H1 (cell line): ENCODE results near the gene C1QA. TPM values are rescaled to one million over a fixed set of nuclear protein-coding genes. Genes with fewer than 3 reads are reported as not detected.

Experiments
- CTCF ChIA-PET: fragments of 300-600 bp; sonication (Branson Sonifier 250); formaldehyde crosslinking; loops from one replicate; lab custom pipeline; 2021; ENCODE audit not compliant: partially characterized antibody; lab: Charles Lee
- POLR2A ChIA-PET: fragments of 300-600 bp; sonication (Branson Sonifier 250); formaldehyde crosslinking; loops from one replicate; lab custom pipeline; 2021; ENCODE audit warnings: inconsistent platforms; ENCODE audit not compliant: partially characterized antibody; lab: Charles Lee
- DNase-seq, 2 experiments: peaks; one replicate each; pipeline versions ENCODE4 v3.0.0 to v3.0.0-alpha.2; 2010 to 2022; ENCODE audit warnings: low spot score in 2 of 2, low read depth in 1 of 2, mixed read lengths in 1 of 2
- FAIRE-seq: peaks from 2 replicates; lab custom pipeline; 2011; peaks lifted over from hg19 to GRCh38; lab: Jason Lieb, UNC
- H2AFZ ChIP-seq: 2 replicates; pipeline ENCODE4 v1.8.1; 2012; ENCODE audit warnings: low read length, inconsistent platforms
- H2AK5ac ChIP-seq: 2 replicates; pipeline ENCODE4 v1.6.1; 2013; ENCODE audit warnings: low read depth, low read length
- H2BK120ac ChIP-seq: replicated peaks from 2 replicates; pipeline ENCODE3; 2013; ENCODE audit warnings: low read depth, low read length, inconsistent platforms
- H2BK12ac ChIP-seq: 2 replicates; pipeline ENCODE4 v1.6.1; 2013; ENCODE audit warnings: low read depth, low read length
- H2BK15ac ChIP-seq: 2 replicates; pipeline ENCODE4 v1.6.1; 2013; ENCODE audit warnings: low read length
- H2BK20ac ChIP-seq: 2 replicates; pipeline ENCODE4 v1.6.1; 2013; ENCODE audit warnings: low read length
- H2BK5ac ChIP-seq: 2 replicates; pipeline ENCODE4 v1.6.1; 2013; ENCODE audit warnings: low read depth, low read length
- H3K14ac ChIP-seq: 2 replicates; pipeline ENCODE4 v1.6.1; 2013; ENCODE audit warnings: inconsistent platforms; ENCODE audit not compliant: insufficient read length
- H3K18ac ChIP-seq: 2 replicates; pipeline ENCODE4 v1.6.1; 2013; ENCODE audit warnings: low read length; ENCODE audit errors: extremely low read depth
- H3K23ac ChIP-seq: 2 replicates; pipeline ENCODE4 v1.6.1; 2013; ENCODE audit warnings: inconsistent platforms; ENCODE audit not compliant: insufficient read length
- H3K23me2 ChIP-seq: 2 replicates; pipeline ENCODE4 v1.6.1; 2013; ENCODE audit warnings: low read depth, low read length
- H3K27ac ChIP-seq: 2 replicates; pipeline ENCODE4 v1.6.1; 2011; ENCODE audit warnings: low read depth, low read length, inconsistent platforms
- H3K27me3 ChIP-seq, 4 experiments: replicated peaks in 1 of 4; 1 replicate in 1 of 4; 2 replicates in 3 of 4; pipeline versions ENCODE4 v1.6.1 to v1.8.1; 2011 to 2013; ENCODE audit warnings: low read length in 3 of 4, mild to moderate bottlenecking in 3 of 4, inconsistent platforms in 2 of 4, mixed read lengths in 2 of 4, moderate library complexity in 1 of 4; ENCODE audit not compliant: control insufficient read depth in 3 of 4, insufficient read depth in 3 of 4; ENCODE audit errors: extremely low read depth in 1 of 4
- H3K36me3 ChIP-seq, 4 experiments: 2 replicates each; pipeline versions ENCODE4 v1.6.1 to v1.8.1; 2011 to 2013; ENCODE audit warnings: mild to moderate bottlenecking in 4 of 4, low read length in 3 of 4, moderate library complexity in 2 of 4, control low read depth in 1 of 4, inconsistent platforms in 1 of 4; ENCODE audit not compliant: insufficient read depth in 4 of 4, control insufficient read depth in 2 of 4
- H3K4ac ChIP-seq: replicated peaks from 2 replicates; pipeline ENCODE3; 2013; ENCODE audit warnings: low read length, low read depth, mixed read lengths, inconsistent platforms; ENCODE audit not compliant: insufficient read length
- H3K4me1 ChIP-seq, 4 experiments: replicated peaks in 1 of 4; 1 replicate in 1 of 4; 2 replicates in 3 of 4; pipeline versions ENCODE4 v1.6.1 to v1.8.1; 2011 to 2013; ENCODE audit warnings: low read length in 3 of 4, inconsistent platforms in 2 of 4, mixed read lengths in 1 of 4; ENCODE audit not compliant: insufficient read depth in 4 of 4, control insufficient read depth in 3 of 4
- H3K4me2 ChIP-seq, 2 experiments: 2 replicates each; pipeline versions ENCODE4 v1.6.1 to v1.8.1; 2011 to 2013; ENCODE audit warnings: low read depth in 2 of 2, low read length in 2 of 2, control low read depth in 1 of 2, inconsistent platforms in 1 of 2, mild to moderate bottlenecking in 1 of 2; ENCODE audit not compliant: insufficient read depth in 1 of 2
- H3K4me3 ChIP-seq, 4 experiments: fragments of 200-600, 300-600 bp in 1 of 4; sonication (generic), shearing (Covaris generic), sonication (Bioruptor Twin) in 1 of 4; 2 replicates each; pipeline versions ENCODE4 v1.5.1 to v1.8.1; 2011 to 2016; ENCODE audit warnings: low read length in 4 of 4, low read depth in 3 of 4, control low read depth in 2 of 4, inconsistent platforms in 2 of 4, mild to moderate bottlenecking in 2 of 4, mixed read lengths in 1 of 4, moderate library complexity in 1 of 4; ENCODE audit not compliant: insufficient read depth in 2 of 4; ENCODE audit errors: extremely low read depth in 1 of 4
- H3K56ac ChIP-seq: replicated peaks from 2 replicates; pipeline ENCODE3; 2013; ENCODE audit warnings: low read depth, mild to moderate bottlenecking, mixed read lengths, low read length, inconsistent platforms; ENCODE audit not compliant: insufficient read length
- H3K79me1 ChIP-seq: 2 replicates; pipeline ENCODE4 v1.6.1; 2013; ENCODE audit warnings: low read depth, low read length, control low read depth
- H3K79me2 ChIP-seq, 2 experiments: 2 replicates each; pipeline versions ENCODE4 v1.6.1 to v1.8.1; 2012 to 2013; ENCODE audit warnings: low read length in 2 of 2, mild to moderate bottlenecking in 2 of 2, inconsistent platforms in 1 of 2; ENCODE audit not compliant: insufficient read depth in 2 of 2, control insufficient read depth in 1 of 2
- H3K9ac ChIP-seq, 4 experiments: replicated peaks in 1 of 4; 1 replicate in 1 of 4; 2 replicates in 3 of 4; pipeline versions ENCODE4 v1.6.1 to v1.8.1; 2011 to 2013; ENCODE audit warnings: low read depth in 3 of 4, low read length in 3 of 4, control low read depth in 2 of 4, mild to moderate bottlenecking in 2 of 4, moderate library complexity in 2 of 4, inconsistent platforms in 1 of 4; ENCODE audit errors: extremely low read depth in 1 of 4
- H3K9me3 ChIP-seq, 2 experiments: 2 replicates each; pipeline versions ENCODE4 v1.6.1 to v1.8.1; 2012 to 2013; ENCODE audit warnings: mild to moderate bottlenecking in 2 of 2, moderate library complexity in 2 of 2, control low read depth in 1 of 2, inconsistent platforms in 1 of 2, low read depth in 1 of 2, low read length in 1 of 2, mixed read lengths in 1 of 2; ENCODE audit not compliant: insufficient read depth in 2 of 2
- H4K20me1 ChIP-seq, 2 experiments: replicated peaks in 1 of 2; 2 replicates each; pipeline versions ENCODE3 to v1.8.1; 2011 to 2013; ENCODE audit warnings: inconsistent platforms in 2 of 2, low read length in 2 of 2, mild to moderate bottlenecking in 1 of 2; ENCODE audit not compliant: insufficient read depth in 2 of 2, control insufficient read depth in 1 of 2
- H4K5ac ChIP-seq: 2 replicates; pipeline ENCODE4 v1.6.1; 2013; ENCODE audit warnings: low read length, low read depth, mixed read lengths, inconsistent platforms; ENCODE audit not compliant: insufficient read length
- H4K8ac ChIP-seq: 2 replicates; pipeline ENCODE4 v1.8.0; 2013; ENCODE audit warnings: mild to moderate bottlenecking, moderate library complexity, low read length, inconsistent platforms; ENCODE audit not compliant: insufficient read depth; ENCODE audit errors: extremely low read depth
- H4K91ac ChIP-seq: replicated peaks from 2 replicates; pipeline ENCODE3; 2013; ENCODE audit warnings: low read length, mixed read lengths, inconsistent platforms; ENCODE audit not compliant: insufficient read length
- EP300 ChIP-seq, 2 experiments: IDR thresholded peaks; 1 replicate in 1 of 2; 2 replicates in 1 of 2; pipeline ENCODE4 v1.6.1; 2011 to 2012; ENCODE audit warnings: low read depth in 2 of 2, low read length in 2 of 2, mild to moderate bottlenecking in 2 of 2, borderline replicate concordance in 1 of 2, inconsistent platforms in 1 of 2, moderate library complexity in 1 of 2
- GABPA ChIP-seq: IDR thresholded peaks from 2 replicates; pipeline ENCODE4 v1.6.1; 2011; ENCODE audit warnings: mild to moderate bottlenecking, low read length, moderate library complexity, borderline replicate concordance; ENCODE audit not compliant: insufficient read depth
- MAFK ChIP-seq: IDR thresholded peaks from 2 replicates; pipeline ENCODE4 v1.6.1; 2012; ENCODE audit warnings: low read depth, mild to moderate bottlenecking, improper control_type of control experiment, low read length
- RBBP5 ChIP-seq: IDR thresholded peaks from 2 replicates; pipeline ENCODE4 v1.7.1; 2012; ENCODE audit warnings: low read depth, mild to moderate bottlenecking, inconsistent platforms, low read length, moderate library complexity, borderline replicate concordance
- RNF2 ChIP-seq: fragments of 200-900, 300-1000 bp; sonication (generic); IDR thresholded peaks from 2 replicates; pipeline ENCODE4 v1.7.1; 2016; ENCODE audit warnings: borderline replicate concordance, low read depth, mild to moderate bottlenecking, antibody characterized with exemption, low read length; ENCODE audit not compliant: poor library complexity, severe bottlenecking; ENCODE audit errors: missing control alignments
- SP1 ChIP-seq: IDR thresholded peaks from 2 replicates; pipeline ENCODE4 v1.6.1; 2011; ENCODE audit warnings: low read depth, low read length
- SRF ChIP-seq: IDR thresholded peaks from 2 replicates; pipeline ENCODE4 v1.6.1; 2011; ENCODE audit warnings: mild to moderate bottlenecking, low read depth, low read length, moderate library complexity
- TAF1 ChIP-seq: IDR thresholded peaks from 2 replicates; pipeline ENCODE4 v1.6.1; 2011; ENCODE audit warnings: mild to moderate bottlenecking, low read depth, low read length
- TEAD4 ChIP-seq: IDR thresholded peaks from 2 replicates; pipeline ENCODE4 v1.6.1; 2012; ENCODE audit warnings: low read depth, low read length, inconsistent platforms, mixed read lengths
- WGBS, 2 experiments: shearing (Covaris generic) in 1 of 2; methylation state at CpG; one replicate each; pipeline versions ENCODE4 v1.1.6 to v1.1.7; 2013 to 2015; ENCODE audit warnings: low lambda C conversion rate in 2 of 2, mixed read lengths in 2 of 2, inconsistent platforms in 1 of 2, low coverage in 1 of 2, missing lambda C conversion rate in 1 of 2; ENCODE audit not compliant: insufficient replicate concordance in 2 of 2, insufficient coverage in 1 of 2, insufficient read length in 1 of 2; ENCODE audit errors: extremely low coverage in 1 of 2, missing lambda C conversion rate in 1 of 2; 5-methylcytosine and 5-hydroxymethylcytosine counted together
- polyA plus RNA-seq, 7 experiments: library from polyadenylated mRNA; depleted of rRNA in 3 of 7; stranded (reverse) in 5 of 7; unstranded in 2 of 7; fragments of >200 nt in 5 of 7; fragments of 200-250 nt in 2 of 7; gene quantifications; 1 replicate in 5 of 7; 2 replicates in 1 of 7; 4 replicates in 1 of 7; pipeline versions ENCODE4 v1.2.1 to v1.2.3, GENCODE V29; 2011 to 2013; ENCODE audit warnings: missing spikeins in 2 of 7, mixed read lengths in 2 of 7
- total RNA-seq: library from RNA; stranded (reverse); fragmentation: NEBNext Ultra II Directional; extraction: Animal tissue kit (Norgen Biotek cat#: 25700); gene quantifications from 2 replicates; pipeline ENCODE4 v1.2.1, GENCODE V29; 2021

The C1QA gene
- total and polyA plus RNA-seq, 2 of the 8 experiments (the other 6 are each of a cell fraction or from before 2014, with no cell fraction given), result not detected

GRCh38 chr1:22661880-22662279 is 25.5 kb downstream of the C1QA start:
- Histone ChIP-seq H3K4ac (no peak overlapping the region), H3K79me2 (no peaks in the 10 kb centered on the region), H3K9me3 (no peaks in the 10 kb centered on the region), H3K18ac (no peak overlapping the region), H3K4me1 (peaks cover 0 to 1% (median 0%) of the 10 kb centered on the region in 4 experiments; a peak in 1 of 7 replicates), H2BK5ac (no peak overlapping the region), H2AK5ac (no peak overlapping the region; the same call in 1 of the 2 replicates), H2BK15ac (no peak overlapping the region), H3K27ac (no peak overlapping the region), H3K23ac (no peak overlapping the region), H2AFZ (0 out of 2 replicates have a peak overlapping the region, but pooled peaks have one; percentile 83), H3K79me1 (no peaks in the 10 kb centered on the region), H3K23me2 (peaks cover 9% of the 10 kb centered on the region), H3K9ac (no peak overlapping the region), H4K20me1 (peaks cover 0 to 7% of the 10 kb centered on the region in 2 experiments), H2BK120ac (no peak overlapping the region), H3K36me3 (no peaks in the 10 kb centered on the region), H3K14ac (no peak overlapping the region), H4K8ac (no peak overlapping the region), H4K91ac (no peak overlapping the region), H2BK12ac (no peak overlapping the region), H3K4me3 (no peak overlapping the region), H2BK20ac (0 out of 2 replicates have a peak overlapping the region, but pooled peaks have one; percentile 21), H4K5ac (no peak overlapping the region), H3K4me2 (peak overlapping the region in 1 of 2 experiments; percentile 5; a peak in 1 of 4 replicates), H3K56ac (no peak overlapping the region), H3K27me3 (no peaks in the 10 kb centered on the region; a peak in 3 of 7 replicates)
- WGBS, 2 experiments, result 79% methylated on average over 2 of the region's 2 CpGs; no CpG with 5 or more reads in 1 of the 2 experiments
- FAIRE-seq (no peak), DNase-seq (no peak)
- ChIA-PET POLR2A (no interaction called here), CTCF (interaction anchor here (1.0 to 4.0 kb wide), 6 partner anchors 8 to 303 kb away, joined by 4 to 27 read pairs (median 5); partner anchors contain the start of genes C1QB and C1QC)
- no peak for TF ChIP-seq MAFK
- TF ChIP-seq RBBP5, result no peak
- no peak for TF ChIP-seq SRF
- no peak for TF ChIP-seq SP1
- no peak for TF ChIP-seq GABPA
- no peak for TF ChIP-seq RNF2
- no peak for TF ChIP-seq EP300 (IDR thresholded peaks at IDR 0.05; ENCODE audit: borderline replicate concordance in 1 of 2, low read depth in 2 of 2, low read length in 2 of 2)
- TF ChIP-seq TEAD4, result no peak
- TF ChIP-seq TAF1, result no peak
